ENCODE results near the gene KIAA0040.

Gene KIAA0040

GRCh38 chr1:175171036-175171913 lies 21.3 kb downstream of the KIAA0040 start:
- TF ChIP-seq EZH2phosphoT487 (IDR thresholded peaks at IDR 0.05; ENCODE audit: borderline replicate concordance) (no peak), CTCF (conservative IDR thresholded peaks at IDR 0.05; ENCODE audit: low read length) (no peak)
- H3K27me3 ChIP-seq (ENCODE audit: insufficient read depth, low read length, poor library complexity, severe bottlenecking): no peaks in the 10 kb centered on the region

GRCh38 chr1:175169286-175170018 lies 23.1 kb downstream of the KIAA0040 start:
- Histone ChIP-seq H3K9me3 (ENCODE audit: insufficient read depth, low read depth, low read length) (no peaks in the 10 kb centered on the region), H3K9me2 (replicated peaks; ENCODE audit: low read depth, low read length) (no peaks in the 10 kb centered on the region), H2AFZ (ENCODE audit: low read length) (no peak overlapping the region), H3K9ac (ENCODE audit: low read depth, low read length, poor library complexity, severe bottlenecking) (no peak overlapping the region), H3K4me3 (ENCODE audit: low read length, poor library complexity, severe bottlenecking) (no peak overlapping the region), H4K20me1 (ENCODE audit: insufficient read depth, low read length, poor library complexity, severe bottlenecking) (no peaks in the 10 kb centered on the region), H3K4me2 (ENCODE audit: low read depth, low read length, poor library complexity, severe bottlenecking) (no peak overlapping the region), H3K79me2 (ENCODE audit: insufficient read depth, low read length) (no peaks in the 10 kb centered on the region), H3F3A (ENCODE audit: low read depth) (no peaks in the 10 kb centered on the region), H3K36me3 (ENCODE audit: insufficient read depth, low read length) (peaks cover 12% of the 10 kb centered on the region; the same call in 1 of the 2 replicates), H3K27me3 (ENCODE audit: insufficient read depth, low read length, poor library complexity, severe bottlenecking) (no peaks in the 10 kb centered on the region), H3K4me1 (ENCODE audit: insufficient read depth, low read length, poor library complexity, severe bottlenecking) (peaks cover 16% of the 10 kb centered on the region)
- TF ChIP-seq CTCF (conservative IDR thresholded peaks at IDR 0.05; ENCODE audit: low read length) (no peak), EZH2phosphoT487 (IDR thresholded peaks at IDR 0.05; ENCODE audit: borderline replicate concordance) (no peak)

More at GRCh38 chr1:175171036-175171913, 21.3 kb downstream of the KIAA0040 start:
- no peak overlapping the region for H2AFZ ChIP-seq (ENCODE audit: low read length)
- no peak overlapping the region for H3K4me2 ChIP-seq (ENCODE audit: low read depth, low read length, poor library complexity, severe bottlenecking)
- peaks cover 21% of the 10 kb centered on the region for H3K4me1 ChIP-seq (ENCODE audit: insufficient read depth, low read length, poor library complexity, severe bottlenecking)
- H3K36me3 ChIP-seq (ENCODE audit: insufficient read depth, low read length): 0 out of 2 replicates have a peak, but pooled peaks cover 2% of the 10 kb centered on the region
- H3K9me2 ChIP-seq (replicated peaks; ENCODE audit: low read depth, low read length): no peaks in the 10 kb centered on the region
- no peak overlapping the region for H3K9ac ChIP-seq (ENCODE audit: low read depth, low read length, poor library complexity, severe bottlenecking)
- H3K4me3 ChIP-seq (ENCODE audit: low read length, poor library complexity, severe bottlenecking): no peak overlapping the region
- no peaks in the 10 kb centered on the region for H3F3A ChIP-seq (ENCODE audit: low read depth)
- H3K79me2 ChIP-seq (ENCODE audit: insufficient read depth, low read length): no peaks in the 10 kb centered on the region
- no peaks in the 10 kb centered on the region for H3K9me3 ChIP-seq (ENCODE audit: insufficient read depth, low read depth, low read length)
- H4K20me1 ChIP-seq (ENCODE audit: insufficient read depth, low read length, poor library complexity, severe bottlenecking): no peaks in the 10 kb centered on the region

- Histone ChIP-seq H3K9me3 (ENCODE audit: insufficient read depth, low read depth, low read length) (no peaks in the 10 kb centered on the region), H3K9me2 (replicated peaks; ENCODE audit: low read depth, low read length) (no peaks in the 10 kb centered on the region), H4K20me1 (ENCODE audit: insufficient read depth, low read length, poor library complexity, severe bottlenecking) (no peaks in the 10 kb centered on the region), H3K36me3 (ENCODE audit: insufficient read depth, low read length) (peaks cover 12% of the 10 kb centered on the region; the same call in 1 of the 2 replicates), H2AFZ (ENCODE audit: low read length) (no peak overlapping the region), H3K4me1 (ENCODE audit: insufficient read depth, low read length, poor library complexity, severe bottlenecking) (peaks cover 10% of the 10 kb centered on the region), H3F3A (ENCODE audit: low read depth) (no peaks in the 10 kb centered on the region), H3K4me3 (ENCODE audit: low read length, poor library complexity, severe bottlenecking) (no peak overlapping the region), H3K79me2 (ENCODE audit: insufficient read depth, low read length) (no peaks in the 10 kb centered on the region), H3K4me2 (ENCODE audit: low read depth, low read length, poor library complexity, severe bottlenecking) (no peak overlapping the region), H3K9ac (ENCODE audit: low read depth, low read length, poor library complexity, severe bottlenecking) (no peak overlapping the region), H3K27me3 (ENCODE audit: insufficient read depth, low read length, poor library complexity, severe bottlenecking) (no peaks in the 10 kb centered on the region)
- TF ChIP-seq EZH2phosphoT487 (IDR thresholded peaks at IDR 0.05; ENCODE audit: borderline replicate concordance) (no peak), CTCF (conservative IDR thresholded peaks at IDR 0.05; ENCODE audit: low read length) (peak; percentile 11; the same call in 1 of the 2 replicates)
These were observed 23.8 kb downstream of the KIAA0040 start for GRCh38 chr1:175168782-175169181.
